H1 (cell line): ENCODE measurements around the gene ARHGEF19. TPM values are rescaled to one million over a fixed set of nuclear protein-coding genes. Genes with fewer than 3 reads are reported as not detected.
A peak's percentile ranks its signal among the peaks of the same experiment; 100 is the strongest.

Source experiments
- CTCF ChIA-PET: fragments of 300-600 bp; sonication (Branson Sonifier 250); formaldehyde crosslinking; loops from one replicate; lab custom pipeline; 2021; ENCODE audit not compliant: partially characterized antibody; lab: Charles Lee
- POLR2A ChIA-PET: fragments of 300-600 bp; sonication (Branson Sonifier 250); formaldehyde crosslinking; loops from one replicate; lab custom pipeline; 2021; ENCODE audit warnings: inconsistent platforms; ENCODE audit not compliant: partially characterized antibody; lab: Charles Lee
- DNase-seq, 2 experiments: peaks; one replicate each; pipeline versions ENCODE4 v3.0.0 to v3.0.0-alpha.2; 2010 to 2022; ENCODE audit warnings: low spot score in 2 of 2, low read depth in 1 of 2, mixed read lengths in 1 of 2
- FAIRE-seq: peaks from 2 replicates; lab custom pipeline; 2011; peaks lifted over from hg19 to GRCh38; lab: Jason Lieb, UNC
- H2AFZ ChIP-seq: 2 replicates; pipeline ENCODE4 v1.8.1; 2012; ENCODE audit warnings: low read length, inconsistent platforms
- H2AK5ac ChIP-seq: 2 replicates; pipeline ENCODE4 v1.6.1; 2013; ENCODE audit warnings: low read depth, low read length
- H2BK120ac ChIP-seq: replicated peaks from 2 replicates; pipeline ENCODE3; 2013; ENCODE audit warnings: low read depth, low read length, inconsistent platforms
- H2BK12ac ChIP-seq: 2 replicates; pipeline ENCODE4 v1.6.1; 2013; ENCODE audit warnings: low read depth, low read length
- H2BK15ac ChIP-seq: 2 replicates; pipeline ENCODE4 v1.6.1; 2013; ENCODE audit warnings: low read length
- H2BK20ac ChIP-seq: 2 replicates; pipeline ENCODE4 v1.6.1; 2013; ENCODE audit warnings: low read length
- H2BK5ac ChIP-seq: 2 replicates; pipeline ENCODE4 v1.6.1; 2013; ENCODE audit warnings: low read depth, low read length
- H3K14ac ChIP-seq: 2 replicates; pipeline ENCODE4 v1.6.1; 2013; ENCODE audit warnings: inconsistent platforms; ENCODE audit not compliant: insufficient read length
- H3K18ac ChIP-seq: 2 replicates; pipeline ENCODE4 v1.6.1; 2013; ENCODE audit warnings: low read length; ENCODE audit errors: extremely low read depth
- H3K23ac ChIP-seq: 2 replicates; pipeline ENCODE4 v1.6.1; 2013; ENCODE audit warnings: inconsistent platforms; ENCODE audit not compliant: insufficient read length
- H3K23me2 ChIP-seq: 2 replicates; pipeline ENCODE4 v1.6.1; 2013; ENCODE audit warnings: low read depth, low read length
- H3K27ac ChIP-seq: 2 replicates; pipeline ENCODE4 v1.6.1; 2011; ENCODE audit warnings: low read depth, low read length, inconsistent platforms
- H3K27me3 ChIP-seq, 4 experiments: replicated peaks in 1 of 4; 1 replicate in 1 of 4; 2 replicates in 3 of 4; pipeline versions ENCODE4 v1.6.1 to v1.8.1; 2011 to 2013; ENCODE audit warnings: low read length in 3 of 4, mild to moderate bottlenecking in 3 of 4, inconsistent platforms in 2 of 4, mixed read lengths in 2 of 4, moderate library complexity in 1 of 4; ENCODE audit not compliant: control insufficient read depth in 3 of 4, insufficient read depth in 3 of 4; ENCODE audit errors: extremely low read depth in 1 of 4
- H3K36me3 ChIP-seq, 4 experiments: 2 replicates each; pipeline versions ENCODE4 v1.6.1 to v1.8.1; 2011 to 2013; ENCODE audit warnings: mild to moderate bottlenecking in 4 of 4, low read length in 3 of 4, moderate library complexity in 2 of 4, control low read depth in 1 of 4, inconsistent platforms in 1 of 4; ENCODE audit not compliant: insufficient read depth in 4 of 4, control insufficient read depth in 2 of 4
- H3K4ac ChIP-seq: replicated peaks from 2 replicates; pipeline ENCODE3; 2013; ENCODE audit warnings: low read length, low read depth, mixed read lengths, inconsistent platforms; ENCODE audit not compliant: insufficient read length
- H3K4me1 ChIP-seq, 4 experiments: replicated peaks in 1 of 4; 1 replicate in 1 of 4; 2 replicates in 3 of 4; pipeline versions ENCODE4 v1.6.1 to v1.8.1; 2011 to 2013; ENCODE audit warnings: low read length in 3 of 4, inconsistent platforms in 2 of 4, mixed read lengths in 1 of 4; ENCODE audit not compliant: insufficient read depth in 4 of 4, control insufficient read depth in 3 of 4
- H3K4me2 ChIP-seq, 2 experiments: 2 replicates each; pipeline versions ENCODE4 v1.6.1 to v1.8.1; 2011 to 2013; ENCODE audit warnings: low read depth in 2 of 2, low read length in 2 of 2, control low read depth in 1 of 2, inconsistent platforms in 1 of 2, mild to moderate bottlenecking in 1 of 2; ENCODE audit not compliant: insufficient read depth in 1 of 2
- H3K4me3 ChIP-seq, 4 experiments: fragments of 200-600, 300-600 bp in 1 of 4; sonication (generic), shearing (Covaris generic), sonication (Bioruptor Twin) in 1 of 4; 2 replicates each; pipeline versions ENCODE4 v1.5.1 to v1.8.1; 2011 to 2016; ENCODE audit warnings: low read length in 4 of 4, low read depth in 3 of 4, control low read depth in 2 of 4, inconsistent platforms in 2 of 4, mild to moderate bottlenecking in 2 of 4, mixed read lengths in 1 of 4, moderate library complexity in 1 of 4; ENCODE audit not compliant: insufficient read depth in 2 of 4; ENCODE audit errors: extremely low read depth in 1 of 4
- H3K56ac ChIP-seq: replicated peaks from 2 replicates; pipeline ENCODE3; 2013; ENCODE audit warnings: low read depth, mild to moderate bottlenecking, mixed read lengths, low read length, inconsistent platforms; ENCODE audit not compliant: insufficient read length
- H3K79me1 ChIP-seq: 2 replicates; pipeline ENCODE4 v1.6.1; 2013; ENCODE audit warnings: low read depth, low read length, control low read depth
- H3K79me2 ChIP-seq, 2 experiments: 2 replicates each; pipeline versions ENCODE4 v1.6.1 to v1.8.1; 2012 to 2013; ENCODE audit warnings: low read length in 2 of 2, mild to moderate bottlenecking in 2 of 2, inconsistent platforms in 1 of 2; ENCODE audit not compliant: insufficient read depth in 2 of 2, control insufficient read depth in 1 of 2
- H3K9ac ChIP-seq, 4 experiments: replicated peaks in 1 of 4; 1 replicate in 1 of 4; 2 replicates in 3 of 4; pipeline versions ENCODE4 v1.6.1 to v1.8.1; 2011 to 2013; ENCODE audit warnings: low read depth in 3 of 4, low read length in 3 of 4, control low read depth in 2 of 4, mild to moderate bottlenecking in 2 of 4, moderate library complexity in 2 of 4, inconsistent platforms in 1 of 4; ENCODE audit errors: extremely low read depth in 1 of 4
- H3K9me3 ChIP-seq, 2 experiments: 2 replicates each; pipeline versions ENCODE4 v1.6.1 to v1.8.1; 2012 to 2013; ENCODE audit warnings: mild to moderate bottlenecking in 2 of 2, moderate library complexity in 2 of 2, control low read depth in 1 of 2, inconsistent platforms in 1 of 2, low read depth in 1 of 2, low read length in 1 of 2, mixed read lengths in 1 of 2; ENCODE audit not compliant: insufficient read depth in 2 of 2
- H4K20me1 ChIP-seq, 2 experiments: replicated peaks in 1 of 2; 2 replicates each; pipeline versions ENCODE3 to v1.8.1; 2011 to 2013; ENCODE audit warnings: inconsistent platforms in 2 of 2, low read length in 2 of 2, mild to moderate bottlenecking in 1 of 2; ENCODE audit not compliant: insufficient read depth in 2 of 2, control insufficient read depth in 1 of 2
- H4K5ac ChIP-seq: 2 replicates; pipeline ENCODE4 v1.6.1; 2013; ENCODE audit warnings: low read length, low read depth, mixed read lengths, inconsistent platforms; ENCODE audit not compliant: insufficient read length
- H4K8ac ChIP-seq: 2 replicates; pipeline ENCODE4 v1.8.0; 2013; ENCODE audit warnings: mild to moderate bottlenecking, moderate library complexity, low read length, inconsistent platforms; ENCODE audit not compliant: insufficient read depth; ENCODE audit errors: extremely low read depth
- H4K91ac ChIP-seq: replicated peaks from 2 replicates; pipeline ENCODE3; 2013; ENCODE audit warnings: low read length, mixed read lengths, inconsistent platforms; ENCODE audit not compliant: insufficient read length
- ATF3 ChIP-seq: IDR thresholded peaks from 2 replicates; pipeline ENCODE4 v1.6.1; 2011; ENCODE audit warnings: low read depth, mild to moderate bottlenecking, low read length; ENCODE audit not compliant: insufficient read depth
- BACH1 ChIP-seq: IDR thresholded peaks from 2 replicates; pipeline ENCODE4 v1.6.1; 2012; ENCODE audit warnings: low read length, improper control_type of control experiment
- CHD1 ChIP-seq: IDR thresholded peaks from 2 replicates; pipeline ENCODE4 v1.6.1; 2012; ENCODE audit warnings: low read depth, low read length, improper control_type of control experiment
- CHD2 ChIP-seq: IDR thresholded peaks from 2 replicates; pipeline ENCODE4 v1.6.1; 2012; ENCODE audit warnings: low read length, improper control_type of control experiment
- JUN ChIP-seq: IDR thresholded peaks from 2 replicates; pipeline ENCODE4 v1.6.1; 2011; ENCODE audit warnings: low read depth, mild to moderate bottlenecking, improper control_type of control experiment, low read length
- KDM4A ChIP-seq: IDR thresholded peaks from one replicate; pipeline ENCODE4 v1.7.1; 2012; ENCODE audit warnings: low read depth, mild to moderate bottlenecking, moderate library complexity, low read length, inconsistent platforms; ENCODE audit not compliant: severe bottlenecking
- MAX ChIP-seq: IDR thresholded peaks from 2 replicates; pipeline ENCODE4 v1.6.1; 2012; ENCODE audit warnings: inconsistent platforms
- PHF8 ChIP-seq: fragments of 200-600 bp; sonication (generic); conservative IDR thresholded peaks from 2 replicates; pipeline ENCODE4 v1.7.1; 2012; ENCODE audit warnings: low read depth, mild to moderate bottlenecking, inconsistent platforms, low read length, moderate library complexity
- SAP30 ChIP-seq: fragments of 300-600 bp; sonication (generic); IDR thresholded peaks from 2 replicates; pipeline ENCODE4 v1.7.1; 2012; ENCODE audit warnings: low read length, moderate library complexity, mild to moderate bottlenecking, inconsistent platforms; ENCODE audit not compliant: insufficient read depth, insufficient replicate concordance
- SIN3A ChIP-seq, 2 experiments: IDR thresholded peaks in 1 of 2; conservative IDR thresholded peaks in 1 of 2; 2 replicates each; pipeline ENCODE4 v1.6.1; 2011 to 2012; ENCODE audit warnings: low read length in 2 of 2, improper control_type of control experiment in 1 of 2, low read depth in 1 of 2, mild to moderate bottlenecking in 1 of 2
- SIX5 ChIP-seq: IDR thresholded peaks from 2 replicates; pipeline ENCODE4 v1.6.1; 2011; ENCODE audit warnings: mild to moderate bottlenecking, low read depth, low read length
- TCF12 ChIP-seq: IDR thresholded peaks from 2 replicates; pipeline ENCODE4 v1.6.1; 2011; ENCODE audit warnings: low read depth, mild to moderate bottlenecking, low read length
- WGBS, 2 experiments: shearing (Covaris generic) in 1 of 2; methylation state at CpG; one replicate each; pipeline versions ENCODE4 v1.1.6 to v1.1.7; 2013 to 2015; ENCODE audit warnings: low lambda C conversion rate in 2 of 2, mixed read lengths in 2 of 2, inconsistent platforms in 1 of 2, low coverage in 1 of 2, missing lambda C conversion rate in 1 of 2; ENCODE audit not compliant: insufficient replicate concordance in 2 of 2, insufficient coverage in 1 of 2, insufficient read length in 1 of 2; ENCODE audit errors: extremely low coverage in 1 of 2, missing lambda C conversion rate in 1 of 2; 5-methylcytosine and 5-hydroxymethylcytosine counted together
- polyA plus RNA-seq, 7 experiments: library from polyadenylated mRNA; depleted of rRNA in 3 of 7; stranded (reverse) in 5 of 7; unstranded in 2 of 7; fragments of >200 nt in 5 of 7; fragments of 200-250 nt in 2 of 7; gene quantifications; 1 replicate in 5 of 7; 2 replicates in 1 of 7; 4 replicates in 1 of 7; pipeline versions ENCODE4 v1.2.1 to v1.2.3, GENCODE V29; 2011 to 2013; ENCODE audit warnings: missing spikeins in 2 of 7, mixed read lengths in 2 of 7
- total RNA-seq: library from RNA; stranded (reverse); fragmentation: NEBNext Ultra II Directional; extraction: Animal tissue kit (Norgen Biotek cat#: 25700); gene quantifications from 2 replicates; pipeline ENCODE4 v1.2.1, GENCODE V29; 2021

The ARHGEF19 gene
- total and polyA plus RNA-seq, 2 of the 8 experiments (the other 6 are each of a cell fraction or from before 2014, with no cell fraction given) = 47.5 to 56.4 TPM

GRCh38 chr1:16161717-16162116 lies 50.7 kb downstream of the ARHGEF19 start:
- Histone ChIP-seq H4K8ac (no peak overlapping the region), H3K9me3 (no peaks in the 10 kb centered on the region), H2BK20ac (peak overlapping the region; percentile 4; the same call in 1 of the 2 replicates), H4K20me1 (no peaks in the 10 kb centered on the region), H3K23me2 (peaks cover 5% of the 10 kb centered on the region; the same call in 1 of the 2 replicates), H3K4me1 (peaks cover 4 to 18% (median 9%) of the 10 kb centered on the region in 4 experiments), H3K27ac (no peak overlapping the region), H3K79me2 (no peaks in the 10 kb centered on the region), H2BK12ac (peak overlapping the region; percentile 90), H3K9ac (no peak overlapping the region), H2AFZ (no peak overlapping the region), H3K56ac (no peak overlapping the region), H3K36me3 (no peaks in the 10 kb centered on the region), H2BK5ac (0 out of 2 replicates have a peak overlapping the region, but pooled peaks have one; percentile 60), H3K14ac (no peak overlapping the region), H2BK120ac (no peak overlapping the region), H3K4ac (no peak overlapping the region), H3K4me2 (peak overlapping the region; percentile 64 to 80), H4K91ac (no peak overlapping the region), H3K27me3 (peaks cover 0 to 9% (median 4%) of the 10 kb centered on the region in 4 experiments; a peak in 4 of 7 replicates), H3K79me1 (no peaks in the 10 kb centered on the region), H2AK5ac (no peak overlapping the region; the same call in 1 of the 2 replicates), H3K23ac (no peak overlapping the region), H2BK15ac (no peak overlapping the region; the same call in 1 of the 2 replicates), H3K18ac (no peak overlapping the region), H4K5ac (no peak overlapping the region), H3K4me3 (peak overlapping the region in 2 of 4 experiments; percentile 42 to 53; a peak in 2 of 8 replicates)
- CTCF ChIA-PET = interaction anchor here (1.1 to 6.8 kb wide), 4 partner anchors 9 to 83 kb away, joined by 3 to 70 read pairs (median 25); partner anchors contain the start of gene EPHA2
- 75% methylated on average over 5 of the region's 5 CpGs; no CpG with 5 or more reads in 1 of the 2 experiments for WGBS, 2 experiments
- no peak for FAIRE-seq
- POLR2A ChIA-PET = interaction anchor here (0.9 to 9.1 kb wide), 10 partner anchors 8 to 653 kb away, joined by 3 to 104 read pairs (median 3); partner anchors contain the start of gene EPHA2
- no peak for DNase-seq
- TF ChIP-seq SIN3A (conservative IDR thresholded peaks at IDR 0.05 in 1 of 2, IDR thresholded peaks at IDR 0.05 in 1 of 2; ENCODE audit: low read depth in 1 of 2, low read length in 2 of 2) (no peak), KDM4A (no peak), ATF3 (no peak), PHF8 (no peak), SAP30 (no peak), TCF12 (no peak), SIX5 (no peak), BACH1 (no peak), MAX (no peak), JUN (no peak), CHD1 (no peak), CHD2 (no peak)
